Measurements from ENCODE around the gene DNAJC5.

The DNAJC5 gene

GRCh38 chr20:63932606-63933160 is 37.8 kb downstream of the DNAJC5 start:
- DNase-seq (ENCODE audit: insufficient read length, low spot score) (no peak), FAIRE-seq (no peak)
- TF ChIP-seq, protein P1, sequence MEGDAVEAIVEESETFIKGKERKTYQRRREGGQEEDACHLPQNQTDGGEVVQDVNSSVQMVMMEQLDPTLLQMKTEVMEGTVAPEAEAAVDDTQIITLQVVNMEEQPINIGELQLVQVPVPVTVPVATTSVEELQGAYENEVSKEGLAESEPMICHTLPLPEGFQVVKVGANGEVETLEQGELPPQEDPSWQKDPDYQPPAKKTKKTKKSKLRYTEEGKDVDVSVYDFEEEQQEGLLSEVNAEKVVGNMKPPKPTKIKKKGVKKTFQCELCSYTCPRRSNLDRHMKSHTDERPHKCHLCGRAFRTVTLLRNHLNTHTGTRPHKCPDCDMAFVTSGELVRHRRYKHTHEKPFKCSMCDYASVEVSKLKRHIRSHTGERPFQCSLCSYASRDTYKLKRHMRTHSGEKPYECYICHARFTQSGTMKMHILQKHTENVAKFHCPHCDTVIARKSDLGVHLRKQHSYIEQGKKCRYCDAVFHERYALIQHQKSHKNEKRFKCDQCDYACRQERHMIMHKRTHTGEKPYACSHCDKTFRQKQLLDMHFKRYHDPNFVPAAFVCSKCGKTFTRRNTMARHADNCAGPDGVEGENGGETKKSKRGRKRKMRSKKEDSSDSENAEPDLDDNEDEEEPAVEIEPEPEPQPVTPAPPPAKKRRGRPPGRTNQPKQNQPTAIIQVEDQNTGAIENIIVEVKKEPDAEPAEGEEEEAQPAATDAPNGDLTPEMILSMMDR (IDR thresholded peaks at IDR 0.05; ENCODE audit: insufficient read depth, missing control alignments): no peak

DNA sequence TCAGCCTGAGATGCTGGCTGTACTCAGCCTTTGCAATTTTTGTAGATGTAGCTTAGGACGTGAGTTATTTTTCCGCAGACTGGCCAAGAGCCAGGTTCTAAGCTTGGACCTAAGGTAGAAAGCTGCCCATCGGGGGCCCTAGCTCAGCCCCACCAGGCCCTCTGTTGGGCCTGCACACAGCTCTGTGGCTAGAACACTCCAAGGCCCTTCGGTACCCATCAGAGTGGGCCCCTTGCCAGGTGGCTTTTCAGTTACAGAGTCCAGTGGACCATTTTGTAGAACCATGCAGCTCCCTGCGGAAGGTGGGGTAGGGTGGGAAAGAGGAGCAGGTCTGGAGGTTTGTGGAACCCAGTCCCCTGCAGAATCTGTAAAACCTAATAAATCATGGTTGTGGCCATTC is 38.7 kb downstream of the DNAJC5 start:
- FAIRE-seq: no peak
- TF ChIP-seq, protein P1 (IDR thresholded peaks at IDR 0.05; ENCODE audit: insufficient read depth, missing control alignments): no peak
- DNase-seq (ENCODE audit: insufficient read length, low spot score): no peak

- no peak for DNase-seq (ENCODE audit: insufficient read length, low spot score)
- no peak for FAIRE-seq
- TF ChIP-seq, protein P1 (IDR thresholded peaks at IDR 0.05; ENCODE audit: insufficient read depth, missing control alignments): no peak
Measured at GRCh38 chr20:63934271-63935068, 39.5 kb downstream of the DNAJC5 start.

- FAIRE-seq: no peak
- TF ChIP-seq, protein P1 (IDR thresholded peaks at IDR 0.05; ENCODE audit: insufficient read depth, missing control alignments): no peak
Measured at GRCh38 chr20:63935447-63935846, 40.5 kb downstream of the DNAJC5 start.

DNA sequence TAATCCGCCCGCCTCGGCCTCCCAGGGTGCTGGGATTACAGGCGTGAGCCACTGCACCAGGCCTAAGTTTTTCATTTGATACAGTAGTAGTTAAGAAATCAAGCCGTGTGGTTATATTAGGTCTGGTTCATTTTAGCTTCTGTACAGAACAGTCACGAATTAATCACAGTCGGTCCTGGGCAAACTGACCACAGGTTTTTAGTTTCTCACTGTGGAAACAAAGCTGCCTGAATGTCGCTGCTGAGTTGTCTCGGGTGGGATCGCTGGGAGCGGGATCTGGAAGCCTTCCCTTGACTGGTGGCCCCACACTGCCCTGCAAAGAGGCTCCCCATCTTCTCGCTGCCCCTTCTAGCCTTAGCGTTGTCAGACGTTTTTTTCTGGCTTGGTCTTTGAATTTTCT is 42.7 kb downstream of the DNAJC5 start:
- FAIRE-seq (no peak), DNase-seq (ENCODE audit: insufficient read length, low spot score) (no peak)
- TF ChIP-seq, protein P1 (IDR thresholded peaks at IDR 0.05; ENCODE audit: insufficient read depth, missing control alignments): no peak

More at GRCh38 chr20:63935447-63935846, 40.5 kb downstream of the DNAJC5 start:
- DNase-seq (ENCODE audit: insufficient read length, low spot score): no peak

DNA sequence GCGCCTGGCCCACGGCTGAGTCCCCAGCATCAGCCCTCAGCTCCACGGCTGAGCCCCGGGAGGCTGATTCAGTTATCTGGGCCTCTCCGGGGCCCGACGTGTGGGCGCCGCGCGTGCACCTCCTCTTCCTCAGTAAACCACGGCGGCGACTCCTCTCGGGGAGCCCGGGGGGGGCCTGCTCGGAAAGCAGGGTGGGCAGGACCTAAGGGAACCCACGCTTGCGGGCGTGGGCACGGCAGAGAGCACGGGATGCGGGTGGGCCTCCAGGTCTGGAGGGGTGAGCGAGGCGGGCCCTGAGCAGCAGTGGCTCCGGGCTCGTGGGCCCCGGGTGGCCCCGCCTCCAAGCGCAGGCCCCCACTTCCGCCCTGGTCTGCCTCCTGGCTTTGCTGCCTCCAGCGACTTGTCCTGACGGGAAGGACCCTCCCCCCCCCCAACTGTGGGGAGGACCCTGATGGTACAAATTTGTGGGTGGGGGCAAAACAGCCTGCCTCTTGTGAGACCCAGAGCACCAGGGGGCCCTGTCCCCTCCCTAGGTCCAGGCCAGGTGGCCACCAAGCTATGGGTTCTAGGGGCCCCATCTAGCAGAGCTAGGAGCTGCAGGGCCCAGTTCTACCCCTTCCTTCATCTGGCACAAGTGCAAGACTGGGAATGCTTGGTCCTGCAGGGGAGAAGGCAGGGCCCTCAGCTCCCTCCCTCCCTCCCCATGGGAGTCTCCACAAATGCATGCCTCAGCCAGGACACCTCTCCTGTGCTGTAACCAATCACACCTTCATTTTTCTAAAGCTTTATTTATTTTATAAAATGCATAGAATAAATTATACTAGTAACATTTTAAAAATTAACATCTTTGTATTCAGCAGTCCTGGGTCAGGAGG is 44.4 kb downstream of the DNAJC5 start:
- FAIRE-seq: no peak
- TF ChIP-seq, protein P1 (IDR thresholded peaks at IDR 0.05; ENCODE audit: insufficient read depth, missing control alignments): no peak
- no peak for DNase-seq (ENCODE audit: insufficient read length, low spot score)

Measured in D721Med (cell line).